HL-60/S4 treated with retinoic acid at 250 ng/mL for 4 days and 3 days (cell line): ENCODE measurements around the gene MAP4K4.

ENCODE experiments used
- in situ Hi-C: fragments of 300-500 bp; cut with MboI; formaldehyde crosslinking; loops from 2 replicates; pipeline ENCODE4 v1.7.0; 2022; ENCODE audit warnings: low sequenced_read_pairs

MAP4K4 gene

GRCh38 chr2:101830555-101830954 lies 133.0 kb downstream of the MAP4K4 start:
- in situ Hi-C loops: no loop called here

GRCh38 chr2:101831351-101831865 lies 133.9 kb downstream of the MAP4K4 start:
- in situ Hi-C loops: no loop called here

GRCh38 chr2:101832114-101832513 lies 134.6 kb downstream of the MAP4K4 start:
- in situ Hi-C loops: no loop called here

GRCh38 chr2:101833890-101834523 lies 136.5 kb downstream of the MAP4K4 start:
- in situ Hi-C loops: no loop called here

- in situ Hi-C loops: no loop called here
Measured at GRCh38 chr2:101837354-101837753, 139.8 kb downstream of the MAP4K4 start.

GRCh38 chr2:101841679-101842327 lies 144.3 kb downstream of the MAP4K4 start:
- in situ Hi-C loops: no loop called here

GRCh38 chr2:101842471-101842870 lies 145.0 kb downstream of the MAP4K4 start:
- in situ Hi-C loops: no loop called here

- in situ Hi-C loops: no loop called here
Measured at GRCh38 chr2:101843048-101843447, 145.5 kb downstream of the MAP4K4 start.

- in situ Hi-C loops: no loop called here
Measured at GRCh38 chr2:101843471-101843870, 146.0 kb downstream of the MAP4K4 start.

GRCh38 chr2:101844055-101844635 lies 146.6 kb downstream of the MAP4K4 start:
- in situ Hi-C loops: no loop called here

- in situ Hi-C loops: no loop called here
Measured at GRCh38 chr2:101846973-101847372, 149.5 kb downstream of the MAP4K4 start.

GRCh38 chr2:101847661-101848339 lies 150.3 kb downstream of the MAP4K4 start:
- in situ Hi-C loops: no loop called here

- in situ Hi-C loops: no loop called here
Measured at GRCh38 chr2:101848769-101849410, 151.4 kb downstream of the MAP4K4 start.

GRCh38 chr2:101850450-101850849 lies 152.9 kb downstream of the MAP4K4 start:
- in situ Hi-C loops: no loop called here

- in situ Hi-C loops: no loop called here
Measured at GRCh38 chr2:101850991-101851390, 153.5 kb downstream of the MAP4K4 start.

GRCh38 chr2:101852824-101853223 lies 155.3 kb downstream of the MAP4K4 start:
- in situ Hi-C loops: no loop called here

GRCh38 chr2:101854877-101855276 lies 157.4 kb downstream of the MAP4K4 start:
- in situ Hi-C loops: no loop called here

GRCh38 chr2:101855776-101856175 lies 158.3 kb downstream of the MAP4K4 start:
- in situ Hi-C loops: no loop called here

- in situ Hi-C loops: no loop called here
Measured at GRCh38 chr2:101858246-101858645, 160.7 kb downstream of the MAP4K4 start.

- in situ Hi-C loops: no loop called here
Measured at GRCh38 chr2:101858910-101859309, 161.4 kb downstream of the MAP4K4 start.

GRCh38 chr2:101859604-101860003 lies 162.1 kb downstream of the MAP4K4 start:
- in situ Hi-C loops: no loop called here
